Gastroesophageal sphincter (tissue), 3 donors: ENCODE data around the gene PARD3B.

Experiments
- CTCF ChIP-seq, 4 experiments: fragments of 200-600 bp in 2 of 4; fragments of 450-650 bp in 2 of 4; sonication (generic) in 1 of 4; IDR thresholded peaks; one replicate each; pipeline ENCODE4 v1.5.1; 2017 to 2019; ENCODE audit warnings: antibody characterized with exemption in 4 of 4, mild to moderate bottlenecking in 2 of 4, moderate library complexity in 2 of 4
- EP300 ChIP-seq: sonication (generic); formaldehyde crosslinking; IDR thresholded peaks from one replicate; pipeline ENCODE4 v1.6.1; 2017; ENCODE audit warnings: antibody characterized with exemption, mild to moderate bottlenecking
- POLR2A ChIP-seq, 2 donors: fragments of 450-650 bp; IDR thresholded peaks; one replicate each; pipeline ENCODE4 v1.6.1; 2017; ENCODE audit warnings: antibody characterized with exemption in 2 of 2, mild to moderate bottlenecking in 2 of 2, moderate library complexity in 1 of 2
- POLR2AphosphoS5 ChIP-seq: sonication (generic); formaldehyde crosslinking; IDR thresholded peaks from one replicate; pipeline ENCODE4 v1.6.1; 2017; ENCODE audit warnings: antibody characterized with exemption

- TF ChIP-seq CTCF (IDR thresholded peaks at IDR 0.05) (no peak), POLR2AphosphoS5 (no peak), POLR2A (IDR thresholded peaks at IDR 0.05) (no peak), EP300 (no peak)
These were observed 686.8 kb downstream of the PARD3B start for GRCh38 chr2:205232086-205232485.
